NB4 (cell line): ENCODE results near the gene PTGER1.
A peak's percentile ranks its signal among the peaks of the same experiment; 100 is the strongest.

ENCODE experiments used
- DNase-seq: peaks from one replicate; pipeline ENCODE4 v3.0.0; 2010; ENCODE audit warnings: low read depth
- H3K4me3 ChIP-seq: one replicate; pipeline ENCODE4 v1.5.1; 2011; ENCODE audit warnings: mild to moderate bottlenecking, low read depth, low read length, moderate library complexity
- MYC ChIP-seq: IDR thresholded peaks from 2 replicates; pipeline ENCODE4 v1.6.1; 2011; ENCODE audit warnings: low read depth, low read length
- POLR2A ChIP-seq: IDR thresholded peaks from 2 replicates; pipeline ENCODE4 v1.6.1; 2011; ENCODE audit warnings: mild to moderate bottlenecking; ENCODE audit not compliant: insufficient read length; ENCODE audit errors: extremely low read depth
- TF ChIP-seq, protein P1 (sequence below): IDR thresholded peaks from one replicate; pipeline ENCODE4 v1.5.1; 2012; ENCODE audit warnings: low read depth, low read length
- TF ChIP-seq, protein P2 (sequence below): IDR thresholded peaks from 2 replicates; pipeline ENCODE4 v1.6.1; 2011; ENCODE audit warnings: low read depth, low read length

PTGER1 gene

DNA sequence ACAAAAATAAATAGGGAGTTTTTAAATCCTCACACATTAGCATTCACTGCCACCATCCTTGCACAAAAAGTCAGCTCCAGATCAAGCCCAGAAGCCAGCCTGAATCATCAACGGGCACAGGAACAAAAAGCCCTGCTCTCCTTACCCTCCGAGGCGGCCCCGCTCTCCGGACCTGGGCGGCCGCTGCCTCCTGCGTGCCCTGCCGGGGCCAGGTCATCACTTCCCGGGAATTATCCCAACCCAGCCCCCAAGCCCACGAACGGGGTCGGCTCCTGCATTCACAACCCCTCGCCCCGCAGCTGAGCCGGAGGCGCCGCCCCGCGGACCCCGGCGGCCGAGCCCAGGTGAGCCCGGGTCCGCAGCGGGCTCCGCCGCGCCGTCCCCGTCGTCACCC is 42.3 kb upstream of the PTGER1 start:
- peak; percentile 24 for DNase-seq
- H3K4me3 ChIP-seq: peak overlapping the region; percentile 68
- TF ChIP-seq, protein P1, sequence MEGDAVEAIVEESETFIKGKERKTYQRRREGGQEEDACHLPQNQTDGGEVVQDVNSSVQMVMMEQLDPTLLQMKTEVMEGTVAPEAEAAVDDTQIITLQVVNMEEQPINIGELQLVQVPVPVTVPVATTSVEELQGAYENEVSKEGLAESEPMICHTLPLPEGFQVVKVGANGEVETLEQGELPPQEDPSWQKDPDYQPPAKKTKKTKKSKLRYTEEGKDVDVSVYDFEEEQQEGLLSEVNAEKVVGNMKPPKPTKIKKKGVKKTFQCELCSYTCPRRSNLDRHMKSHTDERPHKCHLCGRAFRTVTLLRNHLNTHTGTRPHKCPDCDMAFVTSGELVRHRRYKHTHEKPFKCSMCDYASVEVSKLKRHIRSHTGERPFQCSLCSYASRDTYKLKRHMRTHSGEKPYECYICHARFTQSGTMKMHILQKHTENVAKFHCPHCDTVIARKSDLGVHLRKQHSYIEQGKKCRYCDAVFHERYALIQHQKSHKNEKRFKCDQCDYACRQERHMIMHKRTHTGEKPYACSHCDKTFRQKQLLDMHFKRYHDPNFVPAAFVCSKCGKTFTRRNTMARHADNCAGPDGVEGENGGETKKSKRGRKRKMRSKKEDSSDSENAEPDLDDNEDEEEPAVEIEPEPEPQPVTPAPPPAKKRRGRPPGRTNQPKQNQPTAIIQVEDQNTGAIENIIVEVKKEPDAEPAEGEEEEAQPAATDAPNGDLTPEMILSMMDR: no peak
- no peak for TF ChIP-seq MYC
- no peak for TF ChIP-seq POLR2A
- TF ChIP-seq, protein P2, sequence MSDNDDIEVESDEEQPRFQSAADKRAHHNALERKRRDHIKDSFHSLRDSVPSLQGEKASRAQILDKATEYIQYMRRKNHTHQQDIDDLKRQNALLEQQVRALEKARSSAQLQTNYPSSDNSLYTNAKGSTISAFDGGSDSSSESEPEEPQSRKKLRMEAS: no peak

DNA sequence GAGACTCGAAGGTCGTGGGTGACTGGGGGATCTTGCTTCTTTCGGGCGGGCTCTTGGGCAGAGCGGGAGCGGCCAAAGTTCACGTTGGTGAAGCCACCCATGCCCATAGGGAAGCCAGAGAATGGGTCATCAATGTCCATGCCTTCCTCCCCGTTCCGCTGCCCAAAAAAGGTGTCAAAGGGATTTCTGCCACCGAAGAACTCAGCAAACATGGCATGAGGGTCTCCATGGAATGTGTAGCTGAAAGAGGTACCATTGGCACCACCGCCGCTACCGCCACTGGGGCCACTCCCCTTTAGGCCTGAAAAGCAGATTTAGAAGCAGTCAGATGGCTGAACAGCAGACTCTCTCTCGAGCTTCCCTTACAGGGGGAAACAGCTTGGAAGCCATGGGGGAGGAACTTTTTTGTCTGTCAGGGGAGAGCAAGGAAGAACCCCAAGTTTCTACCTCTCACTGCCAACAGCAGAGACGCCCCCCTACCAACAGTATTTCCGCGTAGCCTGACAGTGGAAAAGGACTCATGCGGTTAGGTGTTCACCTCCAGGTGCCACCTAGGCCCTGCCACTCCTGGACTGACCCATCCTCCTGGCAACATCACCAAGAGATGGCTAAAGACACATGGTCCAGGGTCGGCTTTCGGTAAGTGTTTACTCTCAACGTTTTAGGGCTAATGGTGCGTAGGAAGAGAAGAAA is 41.7 kb upstream of the PTGER1 start:
- TF ChIP-seq, protein P1: no peak
- TF ChIP-seq, protein P2: no peak
- TF ChIP-seq MYC: no peak
- TF ChIP-seq POLR2A: no peak
- DNase-seq: no peak
- H3K4me3 ChIP-seq: peak overlapping the region; percentile 68

DNA sequence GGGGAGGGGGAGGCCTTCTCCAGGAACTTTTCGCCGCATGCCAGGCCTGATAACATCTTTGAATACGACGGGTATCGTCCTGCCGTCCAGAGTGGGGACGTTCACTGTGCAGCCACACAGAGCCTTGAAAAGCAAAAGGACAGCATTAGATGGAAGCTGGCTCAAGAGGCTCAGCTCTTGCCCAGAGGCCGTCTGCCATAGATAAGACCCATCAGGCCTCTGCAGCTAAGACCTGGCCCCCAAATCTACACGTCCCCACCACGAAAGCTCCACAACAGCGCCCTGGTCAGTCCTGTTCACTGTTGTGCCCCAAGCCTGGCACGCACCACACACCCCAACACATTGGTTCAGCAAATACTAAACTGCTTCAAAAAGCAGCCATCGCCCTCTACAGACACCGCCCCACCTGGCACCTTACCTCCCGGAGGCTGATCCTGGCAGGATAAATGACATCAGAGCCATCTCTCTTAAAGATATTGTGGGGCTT is 40.9 kb upstream of the PTGER1 start:
- no peak for TF ChIP-seq MYC
- H3K4me3 ChIP-seq: peak overlapping the region; percentile 68
- DNase-seq: no peak

DNA sequence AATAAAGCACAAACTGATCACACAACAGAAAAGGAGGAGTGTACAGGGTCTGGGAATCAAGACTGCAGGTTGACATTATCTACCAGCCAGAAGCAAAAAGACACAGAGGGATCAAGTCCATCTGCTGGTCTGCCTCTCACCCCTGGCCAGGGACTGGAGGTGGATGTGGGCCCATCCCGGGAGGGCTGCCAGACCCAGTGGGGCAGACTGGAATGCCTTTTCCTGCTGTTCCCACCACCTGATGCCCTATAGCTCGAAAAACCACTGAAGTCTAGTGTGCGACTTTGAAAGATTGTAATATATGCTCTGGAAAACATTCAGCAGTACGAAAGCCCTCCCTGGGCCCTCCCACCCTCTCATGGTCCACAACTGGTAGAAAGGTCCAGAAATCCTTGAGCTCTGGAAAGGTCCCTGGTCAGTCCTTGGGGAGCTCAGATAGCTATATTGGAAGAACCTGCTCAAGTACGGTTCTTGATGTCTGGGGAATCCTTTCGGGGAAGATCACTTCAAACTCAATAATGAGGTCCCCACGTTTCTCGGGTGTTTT is 40.4 kb upstream of the PTGER1 start:
- no peak for TF ChIP-seq MYC
- TF ChIP-seq, protein P2: no peak
- TF ChIP-seq, protein P1: no peak
- TF ChIP-seq POLR2A: no peak
- no peak for DNase-seq
- peak overlapping the region; percentile 68 for H3K4me3 ChIP-seq

DNA sequence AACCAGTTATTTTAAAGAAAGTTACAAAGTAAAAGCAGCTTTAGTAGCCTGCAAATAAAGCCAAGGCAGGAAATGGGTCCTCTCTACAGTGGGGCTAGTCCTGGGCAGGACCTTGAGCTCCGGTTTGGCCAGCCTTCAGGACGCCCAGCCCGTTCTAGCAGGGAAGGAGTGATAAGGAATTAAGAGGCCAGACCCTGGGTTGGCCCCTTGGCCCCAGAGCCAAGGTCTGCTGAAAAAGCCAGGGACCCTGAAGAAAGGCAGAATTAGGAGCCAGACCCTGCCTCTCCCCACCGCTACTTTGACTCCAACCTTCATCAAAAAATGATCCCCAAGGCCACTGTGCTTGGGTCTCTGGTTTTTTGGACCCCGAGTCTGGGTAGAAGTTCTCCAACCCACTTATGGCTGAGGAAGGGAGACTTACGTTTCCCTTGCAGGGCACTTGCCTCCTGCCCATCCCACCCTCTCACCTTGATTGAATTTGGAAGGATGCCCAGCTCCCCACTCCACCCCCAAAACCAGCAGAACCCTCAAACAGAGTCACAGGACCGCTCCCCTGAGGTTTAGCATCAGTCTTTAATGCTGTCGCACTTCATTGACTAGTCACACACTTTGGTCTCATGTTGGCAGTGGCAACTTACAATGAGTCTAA is 39.2 kb upstream of the PTGER1 start:
- TF ChIP-seq, protein P2: no peak
- TF ChIP-seq MYC: no peak
- TF ChIP-seq, protein P1: no peak
- TF ChIP-seq POLR2A: no peak
- no peak for DNase-seq
- no peak overlapping the region for H3K4me3 ChIP-seq

DNA sequence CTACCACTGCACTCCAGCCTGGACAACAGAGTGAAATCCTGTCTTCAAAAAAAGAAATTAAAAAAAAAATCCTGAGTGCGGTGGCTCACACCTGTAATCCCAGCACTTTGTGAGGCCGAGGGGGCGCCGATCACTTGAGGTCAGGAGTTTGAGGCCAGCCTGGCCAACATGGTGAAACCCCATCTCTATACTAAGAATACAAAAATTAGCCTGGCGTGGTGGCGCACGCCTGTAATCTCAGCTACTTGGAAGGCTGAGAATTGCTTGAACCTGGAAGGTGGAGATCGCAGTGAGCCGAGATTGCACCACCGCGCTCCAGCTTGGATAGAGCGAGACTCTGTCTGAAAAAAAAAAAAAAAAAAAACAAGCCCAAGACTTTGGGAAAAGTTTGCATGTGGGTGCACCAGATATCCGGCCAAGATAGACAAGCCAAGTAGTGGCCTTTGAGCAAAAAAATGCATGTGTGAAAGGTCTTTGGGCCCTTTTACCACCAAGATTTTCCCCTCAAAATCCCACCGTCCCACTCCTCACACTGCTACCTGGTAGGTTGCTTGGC is 37.3 kb upstream of the PTGER1 start:
- H3K4me3 ChIP-seq: no peak overlapping the region
- no peak for DNase-seq
- no peak for TF ChIP-seq MYC
- TF ChIP-seq, protein P2: no peak
- TF ChIP-seq POLR2A: no peak
- TF ChIP-seq, protein P1: no peak
